Naive thymus-derived CD4-positive, alpha-beta T cell (primary cell): ENCODE measurements around the gene PCBP1. TPM values are rescaled to one million over a fixed set of nuclear protein-coding genes. Genes with fewer than 3 reads are reported as not detected.

Experiments used
- ATAC-seq: fragments of 150-1000 bp; cut with Tn5 transposase; 2 replicates; pipeline ENCODE4 v1.10.0; 2021; ENCODE audit warnings: mild to moderate bottlenecking, moderate library complexity
- CTCF ChIA-PET: fragments of 350-600 bp; sonication (Branson Sonifier 250); formaldehyde crosslinking; loops from one replicate; lab custom pipeline; 2021; ENCODE audit warnings: antibody characterized with exemption; lab: Charles Lee
- POLR2A ChIA-PET: fragments of 350-600 bp; sonication (Branson Sonifier 250); formaldehyde crosslinking; loops from one replicate; lab custom pipeline; 2021; ENCODE audit warnings: antibody characterized with exemption, inconsistent platforms; lab: Charles Lee
- DNase-seq, 9 donors: peaks; one replicate each; pipeline versions ENCODE4 v3.0.0 to v3.0.0-alpha.2; 2020 to 2022; ENCODE audit warnings: mixed read lengths in 1 of 9
- H3K27ac ChIP-seq: one replicate; pipeline ENCODE4 v1.7.0; 2013; ENCODE audit warnings: mild to moderate bottlenecking, low read depth, low read length, moderate library complexity
- H3K27me3 ChIP-seq, 2 donors: one replicate each; pipeline ENCODE4 v1.7.0; 2013; ENCODE audit warnings: low read length in 2 of 2, mild to moderate bottlenecking in 2 of 2, moderate library complexity in 2 of 2; ENCODE audit not compliant: control insufficient read depth in 2 of 2, insufficient read depth in 2 of 2
- H3K36me3 ChIP-seq, 3 experiments: 1 replicate in 2 of 3; 2 replicates in 1 of 3; pipeline ENCODE4 v1.7.0; 2013; ENCODE audit warnings: low read length in 3 of 3, mild to moderate bottlenecking in 3 of 3, moderate library complexity in 1 of 3; ENCODE audit not compliant: insufficient read depth in 3 of 3, control insufficient read depth in 2 of 3
- H3K4me1 ChIP-seq, 2 donors: one replicate each; pipeline ENCODE4 v1.7.0; 2013; ENCODE audit warnings: low read length in 2 of 2, mild to moderate bottlenecking in 2 of 2, moderate library complexity in 1 of 2; ENCODE audit not compliant: control insufficient read depth in 2 of 2, insufficient read depth in 2 of 2
- H3K4me3 ChIP-seq: 2 replicates; pipeline ENCODE4 v1.7.0; 2013; ENCODE audit warnings: mild to moderate bottlenecking, low read length
- H3K9me3 ChIP-seq, 3 experiments: 1 replicate in 2 of 3; 2 replicates in 1 of 3; pipeline ENCODE4 v1.7.0; 2013; ENCODE audit warnings: low read length in 3 of 3; ENCODE audit not compliant: control insufficient read depth in 2 of 3
- H3K27ac Mint-ChIP-seq, 9 donors: one replicate each; pipeline ENCODE4 v1.8.0; 2020 to 2022; ENCODE audit warnings: mixed read lengths in 9 of 9, mild to moderate bottlenecking in 8 of 9, moderate library complexity in 5 of 9, inconsistent platforms in 2 of 9
- H3K27me3 Mint-ChIP-seq, 5 donors: one replicate each; pipeline ENCODE4 v1.8.0; 2021 to 2022; ENCODE audit warnings: mixed read lengths in 5 of 5, mild to moderate bottlenecking in 1 of 5
- H3K36me3 Mint-ChIP-seq, 5 donors: one replicate each; pipeline ENCODE4 v1.8.0; 2020 to 2022; ENCODE audit warnings: mixed read lengths in 5 of 5, mild to moderate bottlenecking in 3 of 5, inconsistent platforms in 1 of 5
- H3K4me1 Mint-ChIP-seq, 7 donors: one replicate each; pipeline ENCODE4 v1.8.0; 2020 to 2022; ENCODE audit warnings: mixed read lengths in 7 of 7, mild to moderate bottlenecking in 3 of 7, inconsistent platforms in 1 of 7
- H3K4me3 Mint-ChIP-seq, 10 donors: one replicate each; pipeline ENCODE4 v1.8.0; 2020 to 2022; ENCODE audit warnings: mild to moderate bottlenecking in 10 of 10, mixed read lengths in 10 of 10, moderate library complexity in 6 of 10, inconsistent platforms in 2 of 10
- H3K9me3 Mint-ChIP-seq, 11 donors: one replicate each; pipeline ENCODE4 v1.8.0; 2020 to 2022; ENCODE audit warnings: mixed read lengths in 11 of 11, mild to moderate bottlenecking in 4 of 11, inconsistent platforms in 1 of 11, moderate library complexity in 1 of 11
- intact Hi-C, 2 donors: fragments of 100-400 bp; cut with micrococcal nuclease; formaldehyde crosslinking; loops; one replicate each; pipeline ENCODE4 v1.15.1; 2023
- polyA plus RNA-seq, 2 donors: library from polyadenylated mRNA; unstranded; fragments of 300-500 nt; fragmentation: Illumina TruSeq; gene quantifications; one replicate each; pipeline ENCODE4 v1.2.3, GENCODE V29; 2021
- total RNA-seq, 6 experiments: library from RNA in 5 of 6; stranded (reverse) in 5 of 6; gene quantifications; 1 replicate in 5 of 6; 2 replicates in 1 of 6; pipeline ENCODE4 v1.2.3 and lab custom pipeline; 2021 to 2026

Gene PCBP1
- total and polyA plus RNA-seq, 7 experiments from 2014 or later, result 178 to 487 (median 353) TPM

- intact Hi-C loops, result loop anchor here (1.0 to 5.0 kb wide), 8 partner anchors 15 to 343 kb away; partner anchors contain the start of genes C2orf42 (in 1 of the 2), FAM136A (in 1 of the 2) and TIA1 (in 1 of the 2)
- ATAC-seq (peak; percentile 85), DNase-seq (peak in 8 of 9 donors; percentile 49 to 80 (median 70))
- H3K27me3 ChIP-seq, result no peaks in the 10 kb centered on the region
- Mint-ChIP-seq H3K9me3 (no peaks in the 10 kb centered on the region), H3K27ac (peak overlapping the region; percentile 89 to 99 (median 95)), H3K27me3 (no peaks in the 10 kb centered on the region), H3K4me1 (peaks cover 19 to 72% (median 63%) of the 10 kb centered on the region in 7 donors), H3K36me3 (peaks cover 8 to 30% (median 21%) of the 10 kb centered on the region in 5 donors), H3K4me3 (peak overlapping the region; percentile 56 to 91 (median 80))
- H3K4me1 ChIP-seq, result peaks cover 35 to 36% of the 10 kb centered on the region in 2 donors
- H3K4me3 ChIP-seq, result peak overlapping the region; percentile 48
- POLR2A ChIA-PET, result interaction anchor here (0.6 to 29.1 kb wide), 8 partner anchors 9 to 601 kb away, joined by 3 to 1973 read pairs (median 5); partner anchors contain the start of genes C2orf42, MXD1 and PCBP1
- peaks cover 0 to 5% (median 0%) of the 10 kb centered on the region in 3 experiments for H3K36me3 ChIP-seq
- no peaks in the 10 kb centered on the region for H3K9me3 ChIP-seq
- peak overlapping the region; percentile 71 for H3K27ac ChIP-seq
- CTCF ChIA-PET, result interaction anchor here (0.6 to 5.6 kb wide), 16 partner anchors 12 to 1223 kb away, joined by 3 to 32 read pairs (median 4); partner anchors contain the start of gene MXD1
Measured at GRCh38 chr2:70070542-70071268, 16.6 kb upstream of the PCBP1 start.

- Mint-ChIP-seq H3K27ac (peak overlapping the region; percentile 23 to 91 (median 84)), H3K36me3 (peaks cover 8 to 29% (median 28%) of the 10 kb centered on the region in 5 donors), H3K4me3 (peak overlapping the region in 7 of 10 donors; percentile 13 to 60 (median 38)), H3K27me3 (no peaks in the 10 kb centered on the region), H3K4me1 (peaks cover 17 to 66% (median 53%) of the 10 kb centered on the region in 7 donors), H3K9me3 (no peaks in the 10 kb centered on the region)
- peak overlapping the region; percentile 32 for H3K27ac ChIP-seq
- no peaks in the 10 kb centered on the region for H3K9me3 ChIP-seq
- intact Hi-C loops, result loop anchor here (5.0 kb wide), 4 partner anchors 119 to 346 kb away; partner anchors contain the start of genes C2orf42 (in 1 of the 2), FAM136A (in 1 of the 2) and TIA1 (in 1 of the 2)
- peaks cover 32 to 34% of the 10 kb centered on the region in 2 donors for H3K4me1 ChIP-seq
- H3K4me3 ChIP-seq, result no peak overlapping the region
- DNase-seq (no peak), ATAC-seq (no peak)
- ChIA-PET POLR2A (interaction anchor here (0.6 to 29.1 kb wide), 5 partner anchors 13 to 178 kb away, joined by 3 to 1973 read pairs (median 5); partner anchors contain the start of genes MXD1 and PCBP1), CTCF (interaction anchor here (1.0 to 5.6 kb wide), 6 partner anchors 9 to 163 kb away, joined by 3 to 32 read pairs (median 4); no protein-coding TSS in a partner anchor)
- H3K27me3 ChIP-seq, result no peaks in the 10 kb centered on the region
- peaks cover 0 to 14% (median 0%) of the 10 kb centered on the region in 3 experiments for H3K36me3 ChIP-seq
Measured at GRCh38 chr2:70073493-70073892, 13.8 kb upstream of the PCBP1 start.

- peaks cover 12 to 24% of the 10 kb centered on the region in 2 donors for H3K4me1 ChIP-seq
- CTCF ChIA-PET, result no interaction called here
- DNase-seq, result no peak
- Mint-ChIP-seq H3K36me3 (peaks cover 13 to 55% (median 49%) of the 10 kb centered on the region in 5 donors), H3K9me3 (no peaks in the 10 kb centered on the region), H3K27me3 (no peaks in the 10 kb centered on the region), H3K4me1 (peaks cover 18 to 68% (median 53%) of the 10 kb centered on the region in 7 donors), H3K27ac (peak overlapping the region in 7 of 9 donors; percentile 19 to 76 (median 34)), H3K4me3 (peak overlapping the region in 5 of 10 donors; percentile 11 to 49 (median 26))
- POLR2A ChIA-PET, result interaction anchor here (12.8 to 29.1 kb wide), 4 partner anchors 8 to 164 kb away, joined by 172 to 1973 read pairs (median 450); partner anchors contain the start of genes MXD1 and PCBP1
- no peaks in the 10 kb centered on the region for H3K9me3 ChIP-seq
- ATAC-seq, result peak; percentile 34
- no peak overlapping the region for H3K27ac ChIP-seq
- no peaks in the 10 kb centered on the region for H3K27me3 ChIP-seq
- H3K36me3 ChIP-seq, result peaks cover 0 to 42% (median 0%) of the 10 kb centered on the region in 3 experiments
- intact Hi-C loops, result loop anchor here in 1 of 2 donors (1.0 kb wide), 1 partner anchor 8 kb away; no protein-coding TSS in a partner anchor
- no peak overlapping the region for H3K4me3 ChIP-seq
Measured at GRCh38 chr2:70078384-70078783, 8.9 kb upstream of the PCBP1 start.

GRCh38 chr2:70080610-70081200 lies 6.6 kb upstream of the PCBP1 start:
- Histone ChIP-seq H3K27me3 (no peaks in the 10 kb centered on the region), H3K9me3 (no peaks in the 10 kb centered on the region), H3K4me1 (peaks cover 35 to 43% of the 10 kb centered on the region in 2 donors), H3K4me3 (no peak overlapping the region), H3K36me3 (peaks cover 0 to 38% (median 0%) of the 10 kb centered on the region in 3 experiments), H3K27ac (no peak overlapping the region)
- DNase-seq (no peak), ATAC-seq (no peak)
- no peaks in the 10 kb centered on the region for H3K27me3 Mint-ChIP-seq
- ChIA-PET CTCF (no interaction called here), POLR2A (interaction anchor here (12.8 to 29.1 kb wide), 5 partner anchors 6 to 166 kb away, joined by 172 to 1973 read pairs (median 450); partner anchors contain the start of genes MXD1 and PCBP1)
- H3K36me3 Mint-ChIP-seq, result peaks cover 10 to 58% (median 51%) of the 10 kb centered on the region in 5 donors
- H3K4me3 Mint-ChIP-seq, result peak overlapping the region in 2 of 10 donors; percentile 8 to 40
- H3K4me1 Mint-ChIP-seq, result peaks cover 36 to 74% (median 62%) of the 10 kb centered on the region in 7 donors
- H3K27ac Mint-ChIP-seq, result peak overlapping the region in 7 of 9 donors; percentile 30 to 86 (median 65)
- intact Hi-C loops, result loop anchor here in 1 of 2 donors (10.0 kb wide), 1 partner anchor 436 kb away; the partner anchor contains the start of gene AAK1
- H3K9me3 Mint-ChIP-seq, result no peaks in the 10 kb centered on the region

- Histone ChIP-seq H3K4me1 (peaks cover 40 to 46% of the 10 kb centered on the region in 2 donors), H3K36me3 (peaks cover 0 to 38% (median 0%) of the 10 kb centered on the region in 3 experiments), H3K27me3 (no peaks in the 10 kb centered on the region), H3K4me3 (no peak overlapping the region), H3K27ac (no peak overlapping the region), H3K9me3 (no peaks in the 10 kb centered on the region)
- peak overlapping the region in 1 of 10 donors; percentile 40 for H3K4me3 Mint-ChIP-seq
- H3K9me3 Mint-ChIP-seq, result no peaks in the 10 kb centered on the region
- ATAC-seq (no peak), DNase-seq (no peak)
- ChIA-PET CTCF (no interaction called here), POLR2A (interaction anchor here (1.2 to 29.1 kb wide), 6 partner anchors 6 to 166 kb away, joined by 3 to 1973 read pairs (median 450); partner anchors contain the start of genes MXD1 and PCBP1)
- peaks cover 10 to 53% (median 48%) of the 10 kb centered on the region in 5 donors for H3K36me3 Mint-ChIP-seq
- peaks cover 36 to 79% (median 64%) of the 10 kb centered on the region in 7 donors for H3K4me1 Mint-ChIP-seq
- intact Hi-C loops, result loop anchor here in 1 of 2 donors (10.0 kb wide), 1 partner anchor 436 kb away; the partner anchor contains the start of gene AAK1
- no peaks in the 10 kb centered on the region for H3K27me3 Mint-ChIP-seq
- peak overlapping the region in 6 of 9 donors; percentile 30 to 86 (median 72) for H3K27ac Mint-ChIP-seq
Measured at GRCh38 chr2:70081221-70081620, 6.1 kb upstream of the PCBP1 start.
